Inferior parietal cortex (tissue), 1 donor: ENCODE measurements around the gene SFXN5.

Experiments
- DNase-seq: peaks from one replicate; pipeline ENCODE4 v3.0.0-alpha.2; 2016; ENCODE audit errors: extremely low spot score

Gene SFXN5

DNA sequence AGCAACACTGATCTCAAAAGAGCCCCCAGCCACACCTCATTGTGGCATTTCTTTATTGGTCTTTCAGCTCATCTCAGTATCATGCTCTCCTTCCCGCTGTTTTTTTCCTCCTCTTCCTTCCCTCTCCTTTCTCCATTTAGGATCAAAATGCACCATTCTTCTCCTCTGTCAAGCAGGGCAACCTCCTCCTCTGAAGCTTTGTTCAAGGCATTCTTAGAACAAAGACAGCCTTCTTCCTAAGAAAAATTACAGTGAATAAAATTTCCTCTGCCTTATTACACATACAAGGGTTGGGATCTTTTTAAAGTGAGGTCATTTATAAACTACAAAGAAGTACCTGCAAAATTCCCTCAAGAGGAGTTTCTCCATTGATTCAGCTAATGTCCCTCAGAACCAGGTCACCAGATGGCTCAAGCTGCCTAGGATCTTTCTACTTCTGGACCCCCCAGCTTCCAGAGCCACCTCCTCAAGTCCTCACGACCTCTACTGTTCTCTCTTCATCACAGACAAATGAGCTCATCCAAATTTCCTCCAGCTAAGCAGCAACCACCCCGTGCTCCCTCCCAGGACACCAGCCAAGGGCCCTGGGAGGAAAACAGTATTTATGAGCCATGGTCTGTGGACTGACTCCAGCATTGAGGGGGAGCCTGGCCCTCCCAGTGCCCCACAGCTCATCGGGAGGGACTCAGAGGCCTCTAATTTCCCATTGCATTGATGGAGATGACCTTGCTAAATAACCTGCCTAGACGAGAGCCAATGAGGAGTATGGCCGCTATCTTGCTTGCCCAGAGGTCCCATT lies 18.0 kb downstream of the SFXN5 start:
- DNase-seq = no peak

- DNase-seq = no peak
These were observed 21.4 kb downstream of the SFXN5 start for GRCh38 chr2:73050121-73050545.

DNA sequence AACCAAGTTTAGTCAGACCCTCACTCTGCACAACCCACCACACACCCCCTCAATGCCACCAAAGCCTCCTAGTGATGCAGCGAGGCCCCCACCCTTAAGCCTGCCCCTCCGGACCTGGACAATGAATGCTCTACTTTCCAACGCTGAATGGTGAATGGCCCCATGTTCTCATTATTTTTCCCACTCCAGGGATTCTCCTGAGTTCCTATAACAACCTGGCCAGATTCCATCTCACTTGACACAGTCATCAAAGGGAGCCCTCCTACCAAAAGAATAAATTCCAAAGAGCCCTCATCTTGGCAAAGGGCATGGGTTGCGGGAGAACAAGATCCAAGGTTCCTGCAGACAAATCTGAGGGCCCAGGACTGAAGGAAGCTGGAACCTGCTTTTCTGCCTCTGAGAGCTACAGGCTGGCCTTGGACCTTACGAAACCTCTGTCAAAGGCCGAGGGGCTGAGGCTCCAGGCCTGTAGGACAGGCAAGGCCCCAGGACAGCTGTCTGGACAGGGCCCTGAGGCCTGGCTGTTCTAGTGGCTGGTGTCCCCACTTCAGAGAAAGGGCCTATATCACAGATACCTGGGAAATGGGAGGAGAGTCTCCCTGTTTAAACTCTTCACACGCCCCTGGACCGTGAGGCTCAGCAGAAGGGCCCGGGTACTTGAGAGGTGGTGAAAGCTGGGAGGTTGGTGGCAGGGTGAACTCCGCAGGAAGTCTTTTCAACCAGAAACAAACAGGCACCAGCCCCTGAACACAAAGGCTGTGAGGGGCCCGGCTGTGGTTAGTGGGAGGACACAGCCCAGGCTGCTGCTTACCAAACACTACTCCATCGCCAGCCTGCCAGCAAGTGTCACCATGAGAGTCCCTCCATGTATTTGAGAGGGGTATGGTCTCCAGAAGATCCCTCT lies 27.3 kb downstream of the SFXN5 start:
- DNase-seq = no peak

DNA sequence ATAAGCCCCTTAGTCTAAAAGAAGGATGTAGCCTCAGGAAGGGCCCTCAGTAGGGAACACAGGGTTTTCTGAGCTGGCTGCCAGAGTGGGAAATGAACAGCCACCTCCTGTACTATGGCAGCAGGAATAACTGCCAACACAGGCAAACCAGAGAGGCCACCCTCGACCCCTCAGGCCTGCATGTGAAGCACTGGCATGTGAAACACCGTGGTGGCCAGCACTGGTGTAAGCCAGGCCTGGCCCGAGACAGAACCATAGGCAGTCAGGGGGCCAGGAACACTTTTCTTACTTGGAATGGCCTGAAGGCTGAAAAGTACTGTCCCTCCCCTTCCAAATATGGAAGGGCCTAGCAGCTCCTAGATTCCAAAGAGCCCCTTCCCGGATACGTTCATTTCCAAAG lies 28.2 kb downstream of the SFXN5 start:
- no peak for DNase-seq

DNA sequence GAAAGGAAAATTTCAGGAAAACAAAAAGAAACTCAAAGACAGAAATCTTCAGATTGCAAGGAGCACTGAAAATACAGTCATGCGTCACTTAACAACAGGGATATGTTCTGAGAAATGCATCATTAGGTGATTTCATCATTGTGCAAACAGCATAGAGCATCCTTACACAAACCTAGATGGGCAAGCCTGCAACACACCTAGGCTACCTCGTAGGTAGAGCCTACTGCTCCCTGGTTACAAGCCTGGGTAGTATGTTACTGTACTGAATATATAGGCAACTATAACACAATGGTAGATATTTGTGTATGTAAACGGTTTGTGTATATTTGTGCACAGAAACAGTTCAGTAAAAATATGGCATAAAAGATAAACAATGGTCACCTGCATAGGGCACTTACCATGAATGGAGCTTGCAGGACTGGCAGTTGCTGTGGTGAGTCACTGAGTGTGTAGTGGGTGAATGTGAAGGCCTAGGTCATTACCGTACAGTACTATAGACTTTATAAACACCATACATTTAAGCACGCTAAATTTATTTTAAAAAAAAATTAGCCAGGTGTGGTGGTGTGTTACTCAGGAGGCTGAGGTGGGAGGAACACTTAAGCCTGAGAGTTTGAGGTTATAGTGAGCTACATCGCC lies 33.4 kb downstream of the SFXN5 start:
- no peak for DNase-seq

DNA sequence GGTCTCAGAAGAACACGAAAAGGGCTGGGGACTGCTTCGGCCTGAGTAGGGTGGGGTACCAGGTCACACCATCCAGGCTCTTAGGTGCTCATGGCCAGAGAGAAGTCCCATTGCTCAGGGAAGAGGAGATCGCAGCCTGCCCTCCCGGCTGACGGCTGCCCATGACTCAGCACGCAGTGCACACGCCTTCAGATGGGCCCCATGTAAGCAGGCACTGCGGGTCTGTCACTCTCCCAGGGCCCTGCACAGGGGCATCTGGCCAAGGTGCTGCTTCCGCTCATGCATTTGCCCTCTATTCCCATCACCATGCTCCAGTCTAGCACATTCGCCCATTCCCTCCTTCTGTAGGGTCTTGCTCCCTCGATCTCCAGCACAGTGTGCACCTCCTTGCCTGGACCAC lies 34.7 kb downstream of the SFXN5 start:
- DNase-seq = no peak

GRCh38 chr2:73035899-73036711 lies 35.4 kb downstream of the SFXN5 start:
- no peak for DNase-seq

GRCh38 chr2:73034661-73035375 lies 36.7 kb downstream of the SFXN5 start:
- no peak for DNase-seq

GRCh38 chr2:73033766-73034381 lies 37.6 kb downstream of the SFXN5 start:
- no peak for DNase-seq

DNA sequence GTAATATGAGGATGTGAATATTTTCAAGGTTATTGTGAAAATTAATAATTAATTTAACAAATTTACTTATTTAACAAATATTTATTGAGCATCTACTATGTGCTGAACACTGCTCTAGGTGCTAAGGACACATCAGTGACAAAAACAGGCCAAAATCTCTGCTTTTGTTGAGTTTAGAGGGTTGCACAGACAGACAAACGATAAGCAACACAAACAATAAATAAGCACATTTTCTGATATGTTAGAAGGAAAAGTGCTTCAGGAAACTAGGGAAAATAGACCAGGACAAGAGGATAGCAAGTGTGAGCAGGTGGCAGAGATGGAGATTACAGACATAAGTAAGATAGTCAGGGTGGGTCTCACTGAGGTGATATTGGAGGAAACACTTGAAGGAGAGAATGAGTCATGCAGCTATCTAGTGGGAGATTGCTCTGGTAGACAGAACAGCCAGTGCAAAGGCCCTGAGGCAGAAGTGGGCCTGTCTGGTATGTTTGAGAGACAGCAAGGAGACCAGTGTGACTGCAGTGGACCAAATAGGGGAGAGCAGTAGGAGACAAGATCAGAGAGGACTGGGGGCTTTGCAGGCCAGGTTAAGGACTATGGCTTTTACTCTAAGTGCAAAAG lies 38.3 kb downstream of the SFXN5 start:
- no peak for DNase-seq

DNA sequence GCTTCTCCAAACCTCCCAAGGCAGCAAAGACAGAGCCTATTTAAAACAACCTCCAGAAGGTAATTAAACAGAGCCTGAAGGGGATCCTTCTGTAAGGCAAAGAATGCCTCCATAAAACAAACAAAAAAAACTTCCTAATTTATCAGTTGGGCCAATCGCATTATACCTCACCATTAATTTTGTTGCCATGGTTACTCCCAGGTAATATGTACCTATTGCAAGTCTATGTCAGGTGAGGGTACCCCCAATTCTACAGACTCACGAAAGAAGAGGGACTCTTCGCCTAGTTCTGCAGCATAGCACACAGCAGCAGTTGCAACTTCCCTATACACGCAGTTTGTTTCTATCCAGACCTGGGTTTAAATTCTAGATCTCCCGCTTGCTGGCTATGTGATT lies 38.8 kb downstream of the SFXN5 start:
- no peak for DNase-seq

GRCh38 chr2:73031725-73032701 lies 39.5 kb downstream of the SFXN5 start:
- DNase-seq = no peak

DNA sequence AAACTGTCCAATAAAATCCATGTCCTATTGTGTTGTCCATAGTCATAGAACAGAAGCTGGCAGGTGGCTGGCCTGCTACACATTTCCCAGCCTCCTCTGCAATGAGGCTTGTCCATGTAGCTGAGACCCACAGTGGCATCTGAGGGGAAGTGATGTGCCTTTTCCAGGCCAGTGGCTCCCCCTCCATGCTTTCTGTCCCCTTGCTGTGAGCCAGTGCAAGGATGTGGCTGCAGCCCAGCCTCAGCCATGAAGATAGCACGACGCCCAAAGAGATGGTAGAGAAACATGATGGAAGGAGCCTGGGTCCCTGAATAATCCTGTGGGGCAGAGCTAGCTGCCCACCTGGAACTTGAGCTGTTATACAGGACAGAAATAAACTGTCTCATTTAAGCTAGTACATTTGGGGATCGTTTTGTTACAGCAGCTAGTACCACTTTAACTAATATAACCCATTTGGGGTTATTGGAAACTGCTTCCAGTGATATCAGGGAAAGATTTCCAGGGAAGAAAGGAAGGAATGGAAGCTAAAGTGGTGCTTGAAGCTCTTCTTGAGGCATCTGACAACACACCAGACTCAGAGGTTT lies 40.3 kb downstream of the SFXN5 start:
- no peak for DNase-seq

- no peak for DNase-seq
These were observed 42.7 kb downstream of the SFXN5 start for GRCh38 chr2:73028841-73029240.

GRCh38 chr2:73027340-73027739 lies 44.2 kb downstream of the SFXN5 start:
- no peak for DNase-seq

GRCh38 chr2:73023497-73023896 lies 48.0 kb downstream of the SFXN5 start:
- no peak for DNase-seq

DNA sequence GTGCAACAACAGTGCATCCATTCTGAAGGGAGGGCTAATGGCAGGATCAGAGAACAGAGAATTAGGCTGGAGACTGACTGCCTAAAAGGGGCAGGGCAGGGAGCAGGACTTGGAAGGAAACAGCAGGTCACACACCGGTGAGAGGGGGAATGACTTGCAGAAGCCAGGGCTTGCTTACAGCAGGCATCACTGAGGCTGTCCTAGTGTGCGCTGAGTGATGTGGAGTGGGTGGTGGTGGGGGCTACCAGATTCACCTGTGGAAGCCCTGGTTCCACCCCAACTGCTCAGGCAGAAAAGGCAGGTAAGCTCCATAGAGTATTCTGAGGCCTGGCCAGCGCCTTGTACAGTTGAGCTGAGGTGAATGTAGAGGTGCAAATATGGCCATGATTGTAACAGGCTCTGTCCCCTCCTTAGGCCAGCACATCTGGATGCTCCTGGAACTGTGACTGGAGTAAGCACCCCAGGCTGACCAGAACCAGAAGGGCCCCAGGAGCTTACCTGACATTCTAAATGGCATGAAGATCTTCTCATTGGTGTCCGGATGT lies 49.4 kb downstream of the SFXN5 start:
- no peak for DNase-seq

DNA sequence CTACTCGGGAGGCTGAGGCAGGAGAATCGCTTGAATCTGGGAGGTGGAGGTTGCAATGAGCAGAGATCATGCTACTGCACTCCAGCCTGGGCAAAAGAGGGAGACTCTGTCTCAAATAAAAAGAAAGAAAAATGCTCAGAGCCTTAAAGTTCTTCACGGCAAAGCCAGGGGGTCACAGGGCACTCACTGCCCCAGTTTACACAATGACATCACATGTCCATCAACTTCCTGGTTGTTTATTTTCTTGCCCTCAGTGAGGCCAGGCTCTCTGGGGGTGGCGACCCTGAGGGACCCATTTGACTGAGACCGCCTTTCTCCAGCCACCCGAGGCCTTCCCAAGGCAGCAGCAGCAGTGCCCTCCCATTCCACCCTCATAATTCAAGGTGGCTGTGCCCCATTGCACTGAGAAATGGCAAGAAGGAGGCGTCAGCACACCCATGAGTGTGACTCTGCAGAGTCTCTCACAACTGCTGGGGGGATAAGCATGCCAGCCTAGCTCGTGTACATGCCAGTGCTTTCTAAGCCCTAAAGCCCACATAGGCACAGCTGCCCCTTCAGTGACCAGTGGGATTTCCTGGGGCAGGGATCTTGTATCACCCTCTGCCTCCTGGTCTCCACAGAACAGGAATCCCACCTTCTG lies 50.0 kb downstream of the SFXN5 start:
- no peak for DNase-seq
